Kidney (tissue), 14 donors: ENCODE results near the gene CRIP3. TPM values are rescaled to one million over a fixed set of nuclear protein-coding genes. Genes with fewer than 3 reads are reported as not detected.

ENCODE experiments used
- DNase-seq, 5 donors: peaks; one replicate each; pipeline ENCODE4 v3.0.0-alpha.2; 2013 to 2020
- FAIRE-seq: peaks from 2 replicates; lab custom pipeline; 2012; peaks lifted over from hg19 to GRCh38; lab: Jason Lieb, UNC
- H3K27ac ChIP-seq, 2 donors: one replicate each; pipeline ENCODE4 v1.7.0; 2013; ENCODE audit warnings: low read depth in 2 of 2, low read length in 2 of 2, inconsistent platforms in 1 of 2
- H3K27me3 ChIP-seq: one replicate; pipeline ENCODE4 v1.7.1; 2013; ENCODE audit warnings: low read length, inconsistent platforms; ENCODE audit not compliant: control insufficient read depth, insufficient read depth
- H3K36me3 ChIP-seq, 3 donors: one replicate each; pipeline versions ENCODE4 v1.7.0 to v1.7.1; 2013; ENCODE audit warnings: low read length in 3 of 3, control low read depth in 1 of 3, inconsistent platforms in 1 of 3; ENCODE audit not compliant: insufficient read depth in 3 of 3, control insufficient read depth in 2 of 3
- H3K4me1 ChIP-seq, 3 donors: one replicate each; pipeline versions ENCODE4 v1.7.0 to v1.7.1; 2013; ENCODE audit warnings: low read length in 3 of 3, inconsistent platforms in 1 of 3, low read depth in 1 of 3; ENCODE audit not compliant: control insufficient read depth in 2 of 3, insufficient read depth in 2 of 3
- H3K4me3 ChIP-seq, 3 donors: one replicate each; pipeline versions ENCODE4 v1.7.0 to v1.8.1; 2013; ENCODE audit warnings: low read length in 3 of 3, control low read depth in 1 of 3, inconsistent platforms in 1 of 3
- H3K9ac ChIP-seq, 3 donors: one replicate each; pipeline versions ENCODE4 v1.7.0 to v1.7.1; 2013; ENCODE audit warnings: low read length in 3 of 3, control low read depth in 1 of 3, inconsistent platforms in 1 of 3
- H3K9me3 ChIP-seq, 3 donors: one replicate each; pipeline versions ENCODE4 v1.7.0 to v1.7.1; 2013; ENCODE audit warnings: low read length in 3 of 3, control low read depth in 1 of 3, inconsistent platforms in 1 of 3; ENCODE audit not compliant: control insufficient read depth in 2 of 3, insufficient read depth in 1 of 3
- CTCF ChIP-seq: IDR thresholded peaks from 3 replicates; pipeline ENCODE4 v1.5.1; 2012; ENCODE audit warnings: mild to moderate bottlenecking, moderate library complexity, borderline replicate concordance; ENCODE audit not compliant: insufficient read depth; ENCODE audit errors: extremely low read depth
- intact Hi-C: fragments of 100-400 bp; cut with DNase I; formaldehyde crosslinking; loops from one replicate; pipeline ENCODE4 v1.11.1; 2022
- polyA plus RNA-seq: library from polyadenylated mRNA; stranded (reverse); fragments of 350-450 nt; fragmentation: Illumina TruSeq; extraction: RNeasy Lipid Tissue Mini Kit (QIAGEN cat#74804); gene quantifications from one replicate; pipeline ENCODE4 v1.2.3, GENCODE V29; 2014; ENCODE audit warnings: low read depth, low replicate concordance; ENCODE audit not compliant: insufficient read depth
- total RNA-seq: library from RNA; stranded (reverse); fragmentation: NEBNext Ultra II Directional; extraction: Animal tissue kit (Norgen Biotek cat#: 25700); gene quantifications from one replicate; pipeline ENCODE4 v1.2.1, GENCODE V29; 2021
- donor health status: control.
- donor health status: control.
- donor health status: control.
- donor health status: control.
- donor health status: control.
- donor health status: DM: yes; HTN: yes; CAD: no.
- donor health status: Normal renal cell carcinoma (clear cell type).

Gene CRIP3
- total and polyA plus RNA-seq, 2 donors from 2014 or later, result 5.6 to 14.3 TPM

- Histone ChIP-seq H3K36me3 (no peaks in the 10 kb centered on the region), H3K9me3 (no peaks in the 10 kb centered on the region), H3K27ac (no peak overlapping the region), H3K4me1 (peaks cover 0 to 4% (median 0%) of the 10 kb centered on the region in 3 donors), H3K9ac (no peak overlapping the region), H3K27me3 (no peaks in the 10 kb centered on the region), H3K4me3 (no peak overlapping the region)
- TF ChIP-seq CTCF, result no peak
- no peak for FAIRE-seq
- DNase-seq, result no peak
- intact Hi-C loops, result no loop called here
Observed at GRCh38 chr6:43283514-43283901, 25.1 kb downstream of the CRIP3 start.

GRCh38 chr6:43282636-43283513, 25.8 kb downstream of the CRIP3 start:
- no peaks in the 10 kb centered on the region for H3K9me3 ChIP-seq
- H3K36me3 ChIP-seq, result no peaks in the 10 kb centered on the region
- no peak for DNase-seq
- intact Hi-C loops, result no loop called here
- FAIRE-seq, result no peak
- H3K9ac ChIP-seq, result no peak overlapping the region
- no peaks in the 10 kb centered on the region for H3K27me3 ChIP-seq
- H3K4me1 ChIP-seq, result peaks cover 0 to 4% (median 4%) of the 10 kb centered on the region in 3 donors
- H3K27ac ChIP-seq, result no peak overlapping the region
- no peak for TF ChIP-seq CTCF
- no peak overlapping the region for H3K4me3 ChIP-seq

- no peak overlapping the region for H3K9ac ChIP-seq
- FAIRE-seq (no peak), DNase-seq (no peak)
- intact Hi-C loops, result no loop called here
- H3K4me3 ChIP-seq, result no peak overlapping the region
- H3K9me3 ChIP-seq, result no peaks in the 10 kb centered on the region
- H3K4me1 ChIP-seq, result peaks cover 0 to 7% (median 4%) of the 10 kb centered on the region in 3 donors
- no peaks in the 10 kb centered on the region for H3K27me3 ChIP-seq
- H3K27ac ChIP-seq, result no peak overlapping the region
- H3K36me3 ChIP-seq, result no peaks in the 10 kb centered on the region
- TF ChIP-seq CTCF, result no peak
Observed at GRCh38 chr6:43282060-43282459, 26.6 kb downstream of the CRIP3 start.
